Retinal pigment epithelial cell (primary cell): Measurements from ENCODE around the gene KLHL22.

Experiments
- DNase-seq: peaks from one replicate; pipeline ENCODE4 v3.0.0-alpha.2; 2010; ENCODE audit warnings: low read depth
- H3K4me3 ChIP-seq: 2 replicates; pipeline ENCODE4 v1.5.1; 2011; ENCODE audit warnings: mild to moderate bottlenecking, low read length, control low read depth, moderate library complexity
- CTCF ChIP-seq: conservative IDR thresholded peaks from 2 replicates; pipeline ENCODE4 v1.5.1; 2011; ENCODE audit warnings: low read depth, low read length, control low read depth, inconsistent platforms

The KLHL22 gene

DNA sequence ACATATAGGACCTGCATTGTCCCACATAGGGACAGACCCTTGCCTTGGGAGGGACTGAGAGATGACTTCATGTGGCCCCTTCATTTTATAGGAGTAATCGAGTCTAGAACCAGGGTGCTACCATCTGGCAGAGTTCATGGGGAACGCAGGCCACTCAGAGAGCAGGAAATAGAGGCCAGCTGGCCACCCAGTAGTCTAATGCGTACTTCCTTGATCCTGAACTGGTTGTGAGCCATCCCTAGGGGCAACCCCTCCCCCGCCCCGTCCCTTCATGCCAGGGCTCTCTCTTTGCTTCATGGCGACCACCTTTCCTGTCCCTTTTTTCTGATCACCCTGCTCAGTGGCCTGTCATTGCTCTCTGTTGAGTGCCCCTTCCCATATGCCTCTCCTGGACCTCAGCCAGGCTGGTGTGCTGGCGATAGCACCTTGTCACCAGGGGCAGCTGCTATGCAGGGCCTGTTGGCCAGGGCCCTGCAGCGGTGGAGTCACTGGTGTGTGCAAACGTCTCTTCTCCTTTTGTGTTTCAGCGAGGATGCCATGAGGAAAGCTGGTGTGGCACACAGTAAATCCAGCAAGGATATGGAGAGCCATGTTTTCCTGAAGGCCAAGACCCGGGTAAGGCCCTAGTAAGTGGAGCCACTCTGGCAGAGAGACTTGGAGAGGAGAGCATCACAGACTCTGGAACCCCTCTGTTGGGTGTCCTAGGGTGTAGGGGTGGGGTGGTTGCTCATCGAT lies 41.2 kb upstream of the KLHL22 start:
- H3K4me3 ChIP-seq: no peak overlapping the region
- no peak for DNase-seq
- TF ChIP-seq CTCF: no peak

GRCh38 chr22:20533879-20534265 lies 38.3 kb upstream of the KLHL22 start:
- DNase-seq: no peak
- no peak overlapping the region for H3K4me3 ChIP-seq
- no peak for TF ChIP-seq CTCF

- no peak for DNase-seq
- no peak for TF ChIP-seq CTCF
- H3K4me3 ChIP-seq: no peak overlapping the region
Measured at GRCh38 chr22:20533095-20533878, 37.7 kb upstream of the KLHL22 start.

DNA sequence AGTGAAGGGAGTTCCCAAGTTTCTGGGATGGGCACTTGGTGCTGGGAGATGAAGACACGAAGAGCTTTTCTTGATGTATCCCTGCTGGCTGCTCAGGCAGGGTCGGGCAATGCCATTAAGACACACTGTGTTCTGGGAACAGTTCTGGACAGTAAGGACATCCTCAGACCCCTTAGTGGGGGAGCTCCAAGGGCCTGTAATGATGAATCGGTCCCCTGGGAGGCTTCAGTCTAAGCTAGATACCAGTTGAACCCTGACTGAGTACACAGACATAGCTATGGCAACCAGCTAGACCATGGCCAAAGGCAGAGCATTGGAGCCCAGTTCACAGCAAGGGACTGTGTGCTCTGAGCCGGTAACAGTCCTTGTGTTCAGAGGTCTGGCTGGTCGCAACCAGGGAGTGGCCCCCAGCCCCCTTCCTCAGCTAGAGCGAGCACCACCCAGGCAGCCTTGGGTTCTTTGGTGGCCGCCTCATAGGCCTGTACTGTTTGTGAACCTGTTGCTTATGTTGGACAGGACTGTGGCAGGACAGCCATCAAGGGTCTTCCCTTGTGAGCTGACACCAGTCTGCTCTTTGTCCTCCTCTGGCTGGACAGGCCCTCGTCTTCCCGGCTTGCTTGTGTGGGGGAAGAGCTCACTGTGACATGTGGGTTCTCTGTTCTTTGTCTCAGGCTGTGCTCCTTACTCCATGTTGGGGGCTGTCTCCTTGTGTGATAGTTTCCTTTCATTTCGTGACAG lies 36.8 kb upstream of the KLHL22 start:
- no peak for TF ChIP-seq CTCF

GRCh38 chr22:20531404-20532201 lies 36.0 kb upstream of the KLHL22 start:
- no peak for DNase-seq
- TF ChIP-seq CTCF: no peak
- no peak overlapping the region for H3K4me3 ChIP-seq

More for the DNA sequence above, 36.8 kb upstream of the KLHL22 start:
- no peak for DNase-seq
- H3K4me3 ChIP-seq: no peak overlapping the region

GRCh38 chr22:20531154-20531403 lies 35.5 kb upstream of the KLHL22 start:
- TF ChIP-seq CTCF: no peak
- DNase-seq: no peak
- no peak overlapping the region for H3K4me3 ChIP-seq
